ENCODE data around the gene FLOT1.
A peak's percentile ranks its signal among the peaks of the same experiment; 100 is the strongest.

Gene FLOT1

DNA sequence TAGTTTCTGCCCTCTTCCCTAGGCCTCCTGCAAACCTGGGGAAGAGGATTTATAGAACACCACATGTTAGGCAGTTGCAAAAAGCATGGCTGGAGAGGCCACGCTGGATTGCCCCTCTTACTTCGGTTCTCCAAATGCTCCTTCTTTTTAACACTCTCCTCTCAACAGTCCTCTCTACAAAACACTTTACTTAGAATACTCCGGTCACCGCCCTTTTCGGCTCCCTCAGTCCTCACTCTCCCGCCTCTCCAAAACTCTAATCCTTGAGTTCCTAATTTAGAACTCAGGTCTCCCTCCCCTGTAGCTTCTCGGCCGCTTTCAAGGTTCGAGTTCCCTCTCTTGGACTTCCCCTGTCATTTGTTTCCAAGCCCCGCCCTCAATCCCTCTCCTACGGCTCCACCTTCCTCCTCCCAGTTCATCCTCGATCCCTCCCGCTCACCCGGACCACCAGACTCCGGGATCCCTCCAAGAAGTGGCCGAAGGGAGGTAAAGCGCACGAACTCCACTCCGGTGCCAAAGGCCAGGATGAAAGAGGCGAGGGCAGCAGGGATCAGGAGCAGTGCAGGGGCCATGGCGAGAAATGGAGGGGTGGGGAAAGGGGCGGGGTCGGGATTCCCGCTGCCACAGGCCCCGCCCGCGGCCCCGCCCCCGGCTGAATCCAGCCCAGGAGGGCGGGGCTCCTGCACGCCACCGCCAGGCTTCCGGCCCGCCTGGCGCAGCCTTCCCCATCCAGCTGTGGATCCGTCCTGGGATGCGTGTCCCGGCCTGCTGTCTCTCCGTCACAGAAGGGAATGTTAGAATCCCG, 51.9 kb downstream of the FLOT1 start, which contains the start of gene NRM:
TSS of gene NRM (minus strand) at position 582 of the 805 bp plus-strand sequence. CDS start at position 572, 10 bp downstream.
- Histone ChIP-seq H3K27me3 (no peaks in the 10 kb centered on the region), H3K36me3 (peaks cover 5% of the 10 kb centered on the region), H3K4me1 (peaks cover 5% of the 10 kb centered on the region; the same call in 1 of the 2 replicates), H3K9me3 (no peaks in the 10 kb centered on the region), H3K4me3 (ENCODE audit: low read depth, low read length) (peak within 1 kb of the TSS; percentile 95)
- peak; percentile 95 for DNase-seq
- TF ChIP-seq, protein P1, sequence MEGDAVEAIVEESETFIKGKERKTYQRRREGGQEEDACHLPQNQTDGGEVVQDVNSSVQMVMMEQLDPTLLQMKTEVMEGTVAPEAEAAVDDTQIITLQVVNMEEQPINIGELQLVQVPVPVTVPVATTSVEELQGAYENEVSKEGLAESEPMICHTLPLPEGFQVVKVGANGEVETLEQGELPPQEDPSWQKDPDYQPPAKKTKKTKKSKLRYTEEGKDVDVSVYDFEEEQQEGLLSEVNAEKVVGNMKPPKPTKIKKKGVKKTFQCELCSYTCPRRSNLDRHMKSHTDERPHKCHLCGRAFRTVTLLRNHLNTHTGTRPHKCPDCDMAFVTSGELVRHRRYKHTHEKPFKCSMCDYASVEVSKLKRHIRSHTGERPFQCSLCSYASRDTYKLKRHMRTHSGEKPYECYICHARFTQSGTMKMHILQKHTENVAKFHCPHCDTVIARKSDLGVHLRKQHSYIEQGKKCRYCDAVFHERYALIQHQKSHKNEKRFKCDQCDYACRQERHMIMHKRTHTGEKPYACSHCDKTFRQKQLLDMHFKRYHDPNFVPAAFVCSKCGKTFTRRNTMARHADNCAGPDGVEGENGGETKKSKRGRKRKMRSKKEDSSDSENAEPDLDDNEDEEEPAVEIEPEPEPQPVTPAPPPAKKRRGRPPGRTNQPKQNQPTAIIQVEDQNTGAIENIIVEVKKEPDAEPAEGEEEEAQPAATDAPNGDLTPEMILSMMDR (IDR thresholded peaks at IDR 0.05; ENCODE audit: low read depth, low read length): no peak

DNA sequence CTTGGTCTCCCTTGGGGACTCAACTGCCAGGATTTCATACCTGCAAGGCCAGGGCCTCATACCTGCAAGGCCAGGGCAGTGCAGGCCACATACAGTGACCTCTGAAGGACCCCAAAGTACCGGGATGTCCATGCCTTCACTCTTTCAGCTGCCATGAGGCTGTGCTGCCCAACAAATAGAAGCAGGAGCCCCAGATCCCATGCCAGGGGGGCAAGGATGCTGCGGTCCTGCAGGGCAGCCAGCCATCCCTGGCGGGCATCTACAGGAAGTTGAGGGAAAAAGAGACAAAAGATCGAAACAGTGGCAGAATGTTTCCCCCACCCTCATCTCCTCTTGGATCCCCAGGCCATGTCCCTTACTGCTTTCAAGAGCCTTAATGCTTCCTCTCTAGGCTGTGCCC, 52.5 kb downstream of the FLOT1 start:
- TF ChIP-seq, protein P1 (IDR thresholded peaks at IDR 0.05; ENCODE audit: low read depth, low read length): no peak

DNA sequence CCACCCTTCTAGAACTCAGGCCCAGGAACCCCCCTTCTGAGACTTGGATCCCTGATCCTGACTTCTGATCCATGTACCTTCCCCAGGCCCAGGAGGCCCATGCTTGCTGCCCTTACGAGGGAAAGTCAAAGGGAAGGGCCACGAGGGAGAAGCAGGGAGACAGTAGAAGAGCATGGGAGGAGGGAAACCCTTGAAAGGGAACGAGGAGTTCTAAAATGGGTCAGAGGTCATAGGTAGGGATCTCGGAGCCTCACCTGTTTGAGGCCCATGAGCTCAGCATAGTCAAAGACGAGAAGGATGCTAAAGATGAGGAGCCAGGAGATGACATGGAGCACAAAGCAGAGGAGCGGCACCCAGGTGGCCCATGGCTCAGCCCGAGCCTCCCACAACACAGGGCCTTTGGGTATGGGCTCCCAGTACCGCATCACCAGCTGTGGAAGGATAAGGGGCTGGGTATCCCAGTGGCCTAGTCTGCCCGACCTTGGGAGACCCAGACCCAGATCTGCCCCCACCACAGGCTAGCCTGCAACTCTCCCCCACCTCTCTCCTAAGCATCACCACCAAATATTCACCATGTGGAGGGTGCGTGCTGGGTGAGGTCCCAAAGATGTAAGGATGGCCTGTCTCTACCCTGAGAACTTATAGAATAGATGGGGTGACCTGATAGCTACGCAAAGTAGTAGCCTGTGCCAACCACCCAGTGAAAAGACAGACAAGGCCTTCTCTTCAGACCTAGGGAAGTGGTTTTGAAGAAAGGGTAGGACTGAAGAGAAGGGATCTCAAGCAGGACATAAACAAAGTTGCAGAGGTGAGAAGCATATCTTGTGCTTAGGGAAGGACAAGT, 53.2 kb downstream of the FLOT1 start:
- TF ChIP-seq, protein P1 (IDR thresholded peaks at IDR 0.05; ENCODE audit: low read depth, low read length): no peak
- Histone ChIP-seq H3K4me3 (ENCODE audit: low read depth, low read length) (no peak overlapping the region), H3K9me3 (no peaks in the 10 kb centered on the region), H3K36me3 (peaks cover 5% of the 10 kb centered on the region), H3K4me1 (peaks cover 10% of the 10 kb centered on the region; the same call in 1 of the 2 replicates), H3K27me3 (no peaks in the 10 kb centered on the region)
- DNase-seq: no peak

More for the DNA sequence above, 52.5 kb downstream of the FLOT1 start:
- no peak for DNase-seq
- peaks cover 5% of the 10 kb centered on the region for H3K36me3 ChIP-seq
- H3K27me3 ChIP-seq: no peaks in the 10 kb centered on the region
- H3K4me3 ChIP-seq (ENCODE audit: low read depth, low read length): peak overlapping the region; percentile 95
- H3K9me3 ChIP-seq: no peaks in the 10 kb centered on the region
- peaks cover 9% of the 10 kb centered on the region; the same call in 1 of the 2 replicates for H3K4me1 ChIP-seq

DNA sequence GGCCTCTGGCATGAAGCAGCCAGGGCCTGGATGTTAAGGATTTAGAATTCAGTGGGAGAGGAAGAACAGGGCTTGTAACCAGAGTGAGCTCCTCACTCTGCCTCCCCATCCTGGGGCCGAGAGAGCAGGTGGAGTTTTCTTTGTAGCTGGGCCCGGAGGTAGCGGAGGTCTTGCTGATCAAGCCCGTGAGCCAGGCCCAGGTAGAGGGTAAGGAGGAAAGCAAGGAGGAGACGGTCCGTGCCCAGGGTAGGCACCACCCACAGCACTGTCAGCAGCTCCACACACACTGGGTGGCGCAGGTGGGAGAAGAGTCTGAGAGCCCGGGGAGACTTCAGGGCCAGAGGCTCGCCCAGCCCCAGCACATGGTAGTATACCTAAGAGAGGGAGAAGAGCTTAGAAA, 53.9 kb downstream of the FLOT1 start:
- Histone ChIP-seq H3K4me1 (peaks cover 10% of the 10 kb centered on the region; the same call in 1 of the 2 replicates), H3K9me3 (no peaks in the 10 kb centered on the region), H3K36me3 (peaks cover 5% of the 10 kb centered on the region), H3K27me3 (no peaks in the 10 kb centered on the region), H3K4me3 (ENCODE audit: low read depth, low read length) (no peak overlapping the region; the same call in 1 of the 2 replicates)
- no peak for DNase-seq
- TF ChIP-seq, protein P1 (IDR thresholded peaks at IDR 0.05; ENCODE audit: low read depth, low read length): no peak

DNA sequence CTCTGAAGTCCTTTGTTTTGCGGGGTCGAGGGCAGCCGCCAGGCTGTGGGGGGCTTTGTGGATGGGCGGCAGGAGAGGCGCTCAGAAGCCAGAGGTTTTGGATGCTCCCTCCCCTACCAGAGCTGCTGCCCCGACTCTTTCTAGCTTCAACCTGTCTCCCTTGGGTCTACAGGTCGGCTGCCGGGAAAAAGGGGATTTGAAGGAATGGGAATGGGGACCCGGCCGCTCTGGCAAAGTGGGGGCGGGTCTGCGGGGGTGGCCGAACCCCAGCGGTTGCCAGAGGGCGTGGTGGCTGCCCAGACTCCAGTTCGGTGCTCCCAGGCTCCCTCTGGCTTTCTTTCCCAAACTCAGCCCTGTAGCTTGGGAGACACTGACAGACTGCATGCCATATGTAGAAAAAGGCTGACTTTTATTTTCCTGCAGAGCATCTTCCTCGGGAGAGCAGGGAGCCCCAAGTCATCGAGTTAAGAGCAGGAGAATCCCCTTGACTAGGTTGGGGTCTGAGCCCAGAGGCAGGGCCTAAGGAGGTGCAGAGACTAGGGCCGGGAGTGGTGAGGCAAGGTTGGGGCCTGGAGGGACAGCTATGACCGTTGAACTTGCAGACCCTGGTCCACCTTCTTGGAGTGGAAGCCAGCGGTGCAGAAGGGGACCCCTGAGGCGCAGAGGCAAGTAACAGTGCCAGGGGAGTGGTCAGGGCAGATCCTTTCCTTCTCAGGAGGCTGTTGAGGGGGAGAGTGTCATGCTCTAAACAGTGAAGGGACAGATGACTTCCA, 54.6 kb downstream of the FLOT1 start:
- no peaks in the 10 kb centered on the region for H3K9me3 ChIP-seq
- H3K4me1 ChIP-seq: peaks cover 10% of the 10 kb centered on the region; the same call in 1 of the 2 replicates
- TF ChIP-seq, protein P1 (IDR thresholded peaks at IDR 0.05; ENCODE audit: low read depth, low read length): no peak
- H3K27me3 ChIP-seq: no peaks in the 10 kb centered on the region
- H3K4me3 ChIP-seq (ENCODE audit: low read depth, low read length): peak overlapping the region; percentile 74
- no peak for DNase-seq
- peaks cover 5% of the 10 kb centered on the region for H3K36me3 ChIP-seq
